ENCODE data around the gene TPM1. TPM values are rescaled to one million over a fixed set of nuclear protein-coding genes. Genes with fewer than 3 reads are reported as not detected.
A peak's percentile ranks its signal among the peaks of the same experiment; 100 is the strongest.

Gene TPM1
- total and polyA plus RNA-seq, 9 of the 15 experiments (the other 6 are each of a cell fraction or from before 2014, with no cell fraction given), result 8.1 to 53.9 (median 43.1) TPM

- no peak for TF ChIP-seq ZBTB8A (IDR thresholded peaks at IDR 0.05; ENCODE audit: partially characterized antibody)
- TF ChIP-seq PHF8 (IDR thresholded peaks at IDR 0.05; ENCODE audit: borderline replicate concordance, low read length), result peak; percentile 71; the same call in 1 of the 2 replicates
- TF ChIP-seq DMBX1 (CRISPR knock-in tag; IDR thresholded peaks at IDR 0.05; ENCODE audit: borderline replicate concordance), result peak; percentile 41; the same call in 1 of the 2 replicates
- TF ChIP-seq ZNF444 (CRISPR knock-in tag; IDR thresholded peaks at IDR 0.05), result no peak
- no peak for TF ChIP-seq ZNF280B (CRISPR knock-in tag; IDR thresholded peaks at IDR 0.05)
- TF ChIP-seq ZNF41 (CRISPR knock-in tag; conservative IDR thresholded peaks at IDR 0.05), result 0 out of 2 replicates have a peak, but pooled peaks have one; percentile 6
- peak; percentile 49 for TF ChIP-seq L3MBTL2 (IDR thresholded peaks at IDR 0.05)
- peak; percentile 91 for TF ChIP-seq STAG1 (CRISPR knock-in tag; IDR thresholded peaks at IDR 0.05; ENCODE audit: borderline replicate concordance)
- peak; percentile 75 for TF ChIP-seq THAP12 (CRISPR knock-in tag; IDR thresholded peaks at IDR 0.05)
- TF ChIP-seq ARID1B (IDR thresholded peaks at IDR 0.05), result 0 out of 2 replicates have a peak, but pooled peaks have one; percentile 8
- TF ChIP-seq DEAF1 (CRISPR knock-in tag; IDR thresholded peaks at IDR 0.05), result peak; percentile 95
- TF ChIP-seq NRF1 (conservative IDR thresholded peaks at IDR 0.05 in 1 of 2, IDR thresholded peaks at IDR 0.05 in 1 of 2), result peak; percentile 97
- peak; percentile 84 to 94 (median 89) for TF ChIP-seq CTCF (IDR thresholded peaks at IDR 0.05 in 2 of 3, conservative IDR thresholded peaks at IDR 0.05 in 1 of 3; ENCODE audit: insufficient read depth in 2 of 3, low read depth in 1 of 3, low read length in 3 of 3)
- TF ChIP-seq LCOR (CRISPR knock-in tag; IDR thresholded peaks at IDR 0.05), result 0 out of 2 replicates have a peak, but pooled peaks have one; percentile 23
- no peak; the same call in 1 of the 2 replicates for TF ChIP-seq EP400 (IDR thresholded peaks at IDR 0.05)
- peak; percentile 94 for TF ChIP-seq RB1 (IDR thresholded peaks at IDR 0.05; ENCODE audit: low read depth)
- TF ChIP-seq ZNF76 (CRISPR knock-in tag; IDR thresholded peaks at IDR 0.05; ENCODE audit: borderline replicate concordance), result peak; percentile 65; the same call in 1 of the 2 replicates
- peak; percentile 86 for TF ChIP-seq GATAD2B (IDR thresholded peaks at IDR 0.05; ENCODE audit: borderline replicate concordance)
- peak; percentile 53 for TF ChIP-seq RBM22 (IDR thresholded peaks at IDR 0.05; ENCODE audit: low read depth, low read length, poor library complexity, severe bottlenecking)
Measured at GRCh38 chr15:63048115-63048775, 5.7 kb downstream of the TPM1 start (continued).
